Eye (tissue), 1 donor: ENCODE measurements around the gene KIF6.
"Not testable (repeated sequence)": the region's sequence is repeated elsewhere in the genome, so short reads cannot be mapped to it uniquely, and the experiment has no call there.

Source experiments
- DNase-seq: peaks from one replicate; pipeline ENCODE4 v3.0.0-alpha.2; 2015

The KIF6 gene

DNA sequence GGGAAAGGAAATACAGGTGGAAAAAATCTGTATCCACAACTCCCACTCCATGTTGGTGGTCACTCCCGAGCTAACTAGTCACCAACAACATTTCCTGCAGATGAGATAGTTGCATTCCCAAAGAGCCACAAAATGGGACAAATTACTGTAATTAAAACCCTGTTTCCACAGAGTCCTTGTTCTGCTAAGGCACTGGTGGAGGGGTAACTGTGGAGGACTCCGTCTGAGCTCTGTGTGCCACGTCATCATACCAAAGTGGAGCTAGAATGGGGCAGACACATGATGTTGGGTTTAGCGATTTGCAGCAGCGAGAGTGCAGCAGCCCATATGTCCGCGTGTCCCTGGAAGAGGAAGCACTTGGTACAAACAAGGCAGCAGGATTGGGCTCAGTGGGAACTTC, 230.2 kb downstream of the KIF6 start:
- DNase-seq: no peak

- DNase-seq: no peak
These were observed 231.4 kb downstream of the KIF6 start for GRCh38 chr6:39493777-39494176.

DNA sequence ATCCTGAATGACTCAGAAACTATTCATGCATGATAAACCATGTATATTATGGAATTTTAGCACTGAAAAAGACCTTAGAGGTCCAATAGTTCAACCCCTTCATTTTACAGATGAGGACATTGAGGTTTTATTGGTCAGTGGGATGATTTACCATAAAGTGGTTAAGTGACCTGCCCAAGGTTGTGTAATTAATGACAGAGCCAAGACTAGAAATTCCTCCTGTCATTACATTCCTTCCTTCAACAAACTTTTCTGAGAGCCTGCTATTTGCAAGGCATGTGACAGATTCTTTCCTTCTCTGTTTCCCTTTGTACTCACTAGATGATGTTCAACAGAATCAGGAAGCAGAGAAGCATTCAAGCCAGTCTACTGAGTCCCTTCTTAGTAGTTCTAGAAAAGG, 232.0 kb downstream of the KIF6 start:
- no peak for DNase-seq

DNA sequence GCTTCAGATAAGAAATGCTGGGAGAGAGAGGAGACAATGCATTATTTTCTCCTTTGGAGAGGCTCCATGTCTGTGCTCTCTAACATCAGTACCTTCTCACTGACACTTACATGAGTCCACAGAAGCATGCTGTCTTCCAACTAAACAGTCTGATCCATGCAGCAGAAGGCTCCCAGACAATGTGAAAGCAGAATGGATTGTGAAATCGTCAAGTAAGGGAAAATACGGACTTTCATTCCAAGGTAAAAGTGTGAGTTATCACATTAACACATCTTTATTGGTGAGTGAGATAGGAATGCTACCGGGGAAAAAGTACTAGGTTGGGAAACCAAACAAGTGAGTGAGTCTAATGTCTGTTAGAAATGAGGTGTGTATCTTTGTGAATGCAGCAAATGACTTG, 235.1 kb downstream of the KIF6 start:
- DNase-seq: no peak

- DNase-seq: no peak
These were observed 236.8 kb downstream of the KIF6 start for GRCh38 chr6:39488255-39488879.

DNA sequence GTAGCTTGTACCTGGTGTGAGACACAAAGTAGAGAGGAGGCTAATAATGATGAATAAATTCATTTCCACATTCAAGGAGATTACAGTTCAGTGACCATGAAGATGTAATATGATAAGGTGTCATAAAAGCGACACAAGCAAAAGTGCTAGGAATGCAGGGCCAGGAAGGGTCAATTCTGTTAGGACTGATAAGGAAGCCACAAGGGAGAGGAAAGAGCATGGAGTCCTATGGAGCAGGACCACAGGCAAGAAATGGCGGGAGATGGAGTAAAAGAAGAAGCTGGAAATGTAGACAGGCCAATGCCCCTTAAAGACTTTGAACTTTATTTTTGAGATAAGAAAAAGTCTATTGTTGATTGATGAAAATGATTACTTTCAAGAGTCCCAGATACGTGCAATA, 240.9 kb downstream of the KIF6 start:
- DNase-seq: no peak

DNA sequence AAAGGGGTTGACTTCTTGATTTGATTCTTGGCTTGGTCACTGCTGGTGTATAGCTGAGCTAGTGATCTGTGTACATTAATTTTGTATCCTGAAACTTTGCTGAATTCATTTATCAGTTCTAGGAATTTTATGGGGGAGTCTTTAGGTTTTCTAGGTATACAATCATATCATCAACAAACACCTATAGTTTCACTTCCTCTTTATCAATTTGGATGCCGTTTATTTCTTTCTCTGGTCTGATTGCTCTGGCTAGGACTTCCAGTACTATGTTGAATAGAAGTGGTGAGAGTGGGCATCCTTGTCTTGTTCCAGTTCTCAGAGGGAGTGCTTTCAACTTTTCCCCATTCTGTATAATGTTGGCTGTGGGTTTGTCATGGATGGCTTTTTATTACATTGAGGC, 245.4 kb downstream of the KIF6 start:
- not testable (repeated sequence) for DNase-seq

DNA sequence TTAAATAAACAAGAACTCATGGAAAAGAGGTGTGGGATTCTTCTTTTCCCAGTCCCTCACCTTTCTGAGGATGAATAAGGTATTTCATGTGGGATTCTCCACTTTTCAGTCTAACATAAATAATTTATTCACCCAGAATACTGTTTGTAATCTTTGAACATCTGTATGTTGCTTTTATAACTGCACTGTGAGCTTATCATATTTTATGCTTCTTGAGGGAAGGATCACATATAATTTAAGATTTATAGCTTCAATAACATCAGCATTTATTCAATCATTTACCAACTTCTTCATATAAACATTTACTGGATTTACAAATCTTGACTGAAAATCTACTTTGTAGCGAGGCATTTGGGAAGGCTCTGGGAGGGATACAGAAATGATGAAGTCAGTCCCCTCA, 248.5 kb downstream of the KIF6 start:
- no peak for DNase-seq

- DNase-seq: no peak
These were observed 249.1 kb downstream of the KIF6 start for GRCh38 chr6:39476151-39476550.

GRCh38 chr6:39471954-39472659, 253.1 kb downstream of the KIF6 start:
- no peak for DNase-seq

- DNase-seq: no peak
These were observed 254.7 kb downstream of the KIF6 start for GRCh38 chr6:39470506-39470905.

GRCh38 chr6:39468385-39468784, 256.8 kb downstream of the KIF6 start:
- no peak for DNase-seq

- no peak for DNase-seq
These were observed 258.6 kb downstream of the KIF6 start for GRCh38 chr6:39466631-39467030.

GRCh38 chr6:39465539-39465938, 259.7 kb downstream of the KIF6 start:
- DNase-seq: no peak

GRCh38 chr6:39464067-39464466, 261.1 kb downstream of the KIF6 start:
- no peak for DNase-seq

DNA sequence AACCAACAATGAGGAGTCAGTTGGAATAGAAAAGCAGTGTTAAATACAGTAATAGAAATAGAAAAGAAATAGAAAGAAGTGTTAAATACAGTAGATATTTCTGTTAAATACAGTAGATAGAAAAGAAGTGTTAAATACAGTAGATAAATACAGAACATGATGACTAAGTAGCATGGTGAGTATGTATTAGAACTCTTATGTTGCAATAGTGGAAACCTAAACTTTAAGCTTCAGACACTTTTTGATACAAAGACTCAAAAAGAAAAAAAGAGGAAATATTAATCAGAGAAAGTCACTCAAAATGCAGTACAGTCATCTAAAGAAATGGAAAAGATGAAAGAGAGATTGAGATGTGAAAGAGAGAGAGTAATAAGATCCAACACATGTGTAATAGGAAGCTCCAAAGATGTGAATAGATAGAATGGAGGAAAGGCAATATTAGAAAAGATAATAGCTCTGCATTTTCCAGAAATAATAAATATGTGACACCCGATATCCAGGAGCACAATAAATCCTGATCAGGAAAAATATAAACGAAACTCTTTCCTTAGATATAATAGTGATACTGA, 271.2 kb downstream of the KIF6 start:
- DNase-seq: no peak

DNA sequence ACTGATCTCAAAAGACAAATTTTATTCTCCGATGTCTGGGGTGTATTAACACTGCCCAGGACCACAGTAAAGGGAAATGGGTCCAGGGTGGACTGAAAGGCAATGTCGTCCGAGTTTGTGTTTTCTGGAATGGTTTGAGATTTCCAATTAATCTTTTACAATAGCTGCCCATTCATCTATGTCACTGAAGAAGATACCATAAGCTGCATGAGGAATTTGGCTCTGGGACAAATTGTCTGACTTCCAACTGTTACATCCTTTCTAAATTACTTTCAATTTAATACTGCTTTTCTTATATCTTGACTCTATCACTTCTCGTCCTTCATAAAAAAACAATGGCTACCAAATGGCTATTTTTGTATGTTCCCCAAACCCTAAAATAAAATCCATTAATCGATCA, 272.0 kb downstream of the KIF6 start:
- no peak for DNase-seq

DNA sequence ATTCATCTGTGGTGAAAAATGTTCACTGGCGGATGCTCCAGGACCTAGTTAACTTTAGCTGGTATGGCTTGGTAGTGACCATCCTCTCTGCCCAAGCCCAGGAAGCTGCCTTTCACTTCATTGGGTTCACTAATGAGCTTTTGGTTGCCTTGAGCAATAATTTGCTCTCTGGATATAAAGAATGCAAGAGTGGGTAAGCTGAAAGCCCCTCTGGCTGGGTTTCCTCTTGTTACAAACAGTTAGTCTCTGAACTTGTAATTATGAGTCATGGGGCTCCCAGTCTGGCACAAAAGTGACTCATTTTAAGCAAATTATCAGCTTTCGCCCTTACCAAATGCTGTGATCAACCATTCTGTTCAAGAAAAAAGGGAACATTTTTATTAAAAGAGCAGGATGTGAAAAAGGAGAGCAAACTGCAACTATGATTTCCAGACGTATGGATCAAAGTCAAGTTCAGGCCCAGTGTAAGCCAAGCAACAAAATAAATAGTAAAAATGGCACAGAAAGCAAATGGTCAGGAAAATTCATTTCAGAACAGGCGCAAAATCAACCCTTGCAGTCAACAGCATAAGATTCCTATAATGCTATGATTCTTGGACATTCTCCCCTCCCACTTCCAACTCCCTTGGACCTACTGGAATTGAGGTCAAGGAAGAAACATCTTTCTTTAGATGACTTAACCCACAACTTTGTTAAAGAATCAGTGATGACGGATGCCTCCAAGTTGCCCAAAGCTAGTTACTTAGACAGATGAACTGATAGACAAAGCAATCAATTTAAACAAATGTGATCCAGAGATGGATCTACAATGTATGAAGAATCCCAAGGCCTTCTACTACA, 272.7 kb downstream of the KIF6 start:
- no peak for DNase-seq

DNA sequence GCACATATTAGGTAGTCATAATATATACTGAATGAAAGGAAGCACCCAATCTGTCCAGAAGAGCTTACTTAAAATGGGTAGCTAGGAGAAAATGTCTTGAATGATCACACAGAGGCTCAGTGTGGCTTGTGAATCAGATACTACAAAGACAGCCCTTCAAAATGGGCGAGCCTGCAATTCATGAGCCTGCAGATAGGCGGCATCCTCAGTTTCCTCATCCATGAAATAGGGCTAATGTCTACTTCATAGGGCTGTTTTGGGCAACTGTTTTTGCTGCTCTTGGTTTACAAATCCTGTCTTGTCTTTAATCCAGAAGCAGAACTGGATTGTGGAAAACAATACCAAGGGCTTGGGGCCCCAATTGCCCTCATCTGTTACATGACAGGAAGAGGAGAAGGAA, 273.4 kb downstream of the KIF6 start:
- DNase-seq: no peak

DNA sequence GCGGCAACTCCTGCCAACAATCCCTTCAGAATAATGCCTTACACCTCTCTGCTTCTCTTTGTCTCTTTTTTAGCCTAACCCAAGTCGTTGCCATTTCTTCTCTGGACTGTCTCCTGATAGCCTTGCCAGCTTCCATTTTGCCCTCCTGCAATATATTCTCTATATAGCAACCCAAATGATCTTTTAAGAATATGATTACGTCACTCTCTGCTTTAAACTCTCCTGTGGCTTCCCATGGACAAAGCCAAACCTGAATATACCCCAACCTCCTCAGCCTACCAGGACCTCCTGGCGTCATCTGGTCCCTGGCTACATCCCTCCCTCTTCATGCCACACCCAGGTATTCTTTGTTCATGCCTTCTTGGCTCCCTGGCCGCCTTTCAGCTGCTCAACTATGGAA, 276.2 kb downstream of the KIF6 start:
- DNase-seq: no peak

DNA sequence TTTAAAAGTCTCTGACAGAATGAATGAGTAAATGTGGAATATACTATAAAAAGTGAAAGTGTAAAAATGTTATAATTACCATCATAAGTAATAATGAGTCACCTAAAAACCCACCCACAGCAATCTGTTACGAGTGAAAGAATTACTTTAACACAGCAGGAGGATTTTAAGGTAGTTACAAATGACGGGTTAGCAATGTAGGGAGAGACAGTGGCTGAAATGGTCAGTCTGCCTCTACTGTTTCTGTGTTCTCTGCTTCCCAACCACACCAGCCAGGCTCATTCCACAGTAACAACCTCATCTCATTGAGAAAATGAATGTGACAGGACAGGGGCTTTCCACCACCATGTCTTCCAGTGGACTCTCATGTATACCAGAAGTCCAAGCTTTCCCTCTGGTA, 278.3 kb downstream of the KIF6 start:
- no peak for DNase-seq

- no peak for DNase-seq
These were observed 279.5 kb downstream of the KIF6 start for GRCh38 chr6:39445667-39446066.

GRCh38 chr6:39444479-39445019, 280.7 kb downstream of the KIF6 start:
- no peak for DNase-seq
